Cardiac septum (tissue), 1 donor: ENCODE measurements around the gene PCNX2. TPM values are rescaled to one million over a fixed set of nuclear protein-coding genes. Genes with fewer than 3 reads are reported as not detected.
A peak's percentile ranks its signal among the peaks of the same experiment; 100 is the strongest.

Experiments
- DNase-seq: peaks from one replicate; pipeline ENCODE4 v3.0.0-alpha.2; 2020; ENCODE audit warnings: low spot score
- intact Hi-C: fragments of 100-400 bp; cut with DNase I; formaldehyde crosslinking; loops from one replicate; pipeline ENCODE4 v1.14.0; 2022
- total RNA-seq: library from RNA; stranded (reverse); fragmentation: NEBNext Ultra II Directional; extraction: Animal tissue kit (Norgen Biotek cat#: 25700); gene quantifications from one replicate; pipeline ENCODE4 v1.2.1, GENCODE V29; 2021
- donor health status: DM: no; HTN: no; CAD: no.

The PCNX2 gene
- total RNA-seq, 1 donor from 2014 or later: 4.2 TPM

DNA sequence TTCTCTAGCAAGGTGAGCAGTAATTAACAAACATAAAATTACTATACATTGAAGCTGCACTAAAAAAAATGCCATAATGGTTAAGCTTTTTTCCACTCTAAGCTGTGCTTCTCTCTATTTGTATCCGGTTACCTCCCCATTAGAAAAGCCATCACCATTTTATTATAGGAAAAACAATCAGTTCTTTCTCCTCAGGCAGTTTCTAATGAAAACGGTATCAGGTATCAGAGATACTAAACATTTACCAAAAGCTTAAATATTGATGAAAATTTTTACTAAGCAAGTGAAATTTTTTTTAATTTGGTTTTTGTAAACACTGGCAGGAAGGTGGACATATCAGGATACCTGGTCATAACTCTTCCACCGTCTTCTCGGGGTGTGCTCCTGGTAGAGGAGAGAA lies 330.9 kb downstream of the PCNX2 start:
- intact Hi-C loops: no loop called here
- DNase-seq: no peak

DNA sequence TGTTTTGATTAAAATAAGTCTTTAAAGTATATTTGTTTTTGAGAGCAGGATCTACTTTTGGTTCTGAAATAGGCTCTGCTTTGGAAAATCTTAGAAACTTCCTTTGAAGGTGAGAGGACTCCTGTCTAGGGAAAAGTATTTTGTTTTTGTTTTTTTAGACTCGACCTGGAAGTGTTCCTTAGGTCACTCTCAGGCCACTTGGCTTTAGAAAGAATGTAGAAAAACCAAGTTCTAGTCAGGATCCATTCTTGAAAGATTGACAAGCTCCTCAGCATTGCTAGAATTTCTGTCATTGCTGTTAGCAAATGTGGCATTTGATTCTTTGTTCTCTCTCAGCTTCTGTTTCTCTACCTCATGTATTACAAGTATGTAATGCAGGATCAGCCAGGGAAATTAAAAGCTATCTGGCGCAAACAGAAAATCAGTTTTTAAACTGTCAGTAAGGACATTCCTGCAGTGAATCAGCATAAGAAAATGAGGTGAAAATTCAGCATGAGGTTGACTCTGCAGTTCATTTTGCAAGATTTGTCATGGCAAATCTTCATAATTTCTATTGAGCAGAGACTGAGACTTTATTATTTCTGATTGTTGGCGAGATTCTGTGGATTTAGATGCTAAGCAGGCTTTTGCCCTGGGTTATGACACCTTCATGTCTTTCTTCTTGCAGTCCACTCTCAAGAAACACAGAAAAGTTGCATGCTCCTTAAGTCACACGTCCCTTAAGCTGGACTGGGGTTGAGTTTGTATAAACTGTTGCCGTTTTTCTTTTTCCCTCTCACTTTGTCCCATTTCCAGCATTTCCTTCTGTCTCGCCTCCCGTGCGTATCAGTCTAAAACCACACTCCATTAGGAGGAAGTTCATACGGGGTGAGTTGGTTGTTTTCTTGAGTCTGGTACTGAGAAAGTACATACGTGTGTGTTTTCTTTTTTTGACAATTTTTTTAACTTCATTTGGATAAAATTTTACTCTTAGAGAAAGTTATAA lies 332.5 kb downstream of the PCNX2 start:
- intact Hi-C loops: no loop called here
- DNase-seq: no peak

DNA sequence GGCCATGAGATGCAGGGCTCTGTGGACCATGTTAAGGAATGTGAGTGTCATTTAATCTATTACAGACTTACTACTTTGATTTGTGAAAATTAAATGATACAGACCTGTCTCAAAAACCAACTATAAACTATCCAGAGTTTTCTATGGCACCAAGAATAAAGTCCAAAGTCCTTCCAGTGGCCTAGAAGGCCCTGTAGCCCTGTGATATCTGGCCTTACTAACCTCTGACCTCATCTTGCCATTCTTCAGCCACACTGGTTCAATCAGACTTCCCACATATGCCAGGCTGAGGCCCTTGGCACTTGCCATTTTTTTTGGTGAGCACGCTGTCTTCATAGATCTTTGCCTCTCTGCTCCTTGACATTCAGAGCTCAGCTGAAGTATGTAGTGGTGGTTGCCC lies 337.5 kb downstream of the PCNX2 start:
- DNase-seq: no peak
- intact Hi-C loops: no loop called here

DNA sequence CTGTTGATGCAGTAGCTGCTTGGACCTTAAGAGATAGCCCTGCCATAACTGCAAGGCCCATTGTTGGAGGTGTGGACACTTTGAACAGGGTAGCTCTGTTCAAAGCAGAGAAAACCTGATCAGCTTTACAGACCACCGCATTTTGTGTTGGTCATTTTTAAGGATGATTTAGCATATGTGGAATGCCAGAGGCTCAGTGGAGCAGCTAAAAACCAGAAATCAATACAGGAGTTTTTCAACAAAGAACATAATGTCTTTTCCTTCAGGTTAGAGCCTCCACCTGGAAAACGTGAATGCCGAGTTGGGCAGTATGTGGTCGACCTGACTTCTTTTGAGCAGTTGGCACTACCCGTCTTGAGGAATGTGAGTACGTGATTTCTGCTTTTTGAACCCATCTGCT lies 339.4 kb downstream of the PCNX2 start:
- DNase-seq: no peak
- intact Hi-C loops: no loop called here

DNA sequence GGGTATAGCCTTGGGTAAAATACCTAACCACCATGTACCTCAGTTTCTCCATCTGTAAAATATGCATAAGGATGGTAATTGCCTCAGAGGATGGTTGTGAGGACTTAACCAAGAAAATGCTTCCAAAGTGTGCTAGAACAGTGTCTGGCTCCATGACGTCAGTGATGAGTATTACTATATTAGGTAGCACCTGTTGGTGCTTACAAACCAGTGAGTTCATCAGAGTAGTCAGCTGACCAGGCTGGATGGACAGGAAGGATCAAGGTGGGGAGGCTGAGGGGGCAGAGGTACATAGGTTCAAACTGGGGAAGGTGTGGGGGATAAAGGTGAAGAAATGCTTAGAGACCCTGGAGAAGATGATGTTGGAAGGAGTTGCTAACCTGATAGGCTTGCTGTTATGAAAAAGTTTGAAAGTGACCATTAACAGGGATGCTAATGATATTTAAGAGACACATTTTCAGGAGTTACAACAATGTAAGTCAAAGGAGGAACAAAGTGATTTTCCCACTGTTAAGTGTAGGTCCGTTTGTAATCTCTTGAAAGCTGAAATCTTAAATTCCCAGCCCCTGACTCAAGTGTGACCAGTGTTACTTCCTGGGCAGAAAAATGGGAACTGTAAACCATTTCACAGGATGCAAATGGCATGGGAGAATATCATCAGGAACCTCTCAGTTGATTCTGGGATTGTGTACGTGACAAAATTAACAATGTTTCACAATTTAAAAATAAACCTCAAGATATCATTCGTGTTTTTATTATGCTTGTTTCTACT lies 340.7 kb downstream of the PCNX2 start:
- intact Hi-C loops: loop anchor here (5.0 kb wide), 2 partner anchors 147 to 322 kb away; partner anchors contain the start of genes MAP10 and SIPA1L2
- no peak for DNase-seq

DNA sequence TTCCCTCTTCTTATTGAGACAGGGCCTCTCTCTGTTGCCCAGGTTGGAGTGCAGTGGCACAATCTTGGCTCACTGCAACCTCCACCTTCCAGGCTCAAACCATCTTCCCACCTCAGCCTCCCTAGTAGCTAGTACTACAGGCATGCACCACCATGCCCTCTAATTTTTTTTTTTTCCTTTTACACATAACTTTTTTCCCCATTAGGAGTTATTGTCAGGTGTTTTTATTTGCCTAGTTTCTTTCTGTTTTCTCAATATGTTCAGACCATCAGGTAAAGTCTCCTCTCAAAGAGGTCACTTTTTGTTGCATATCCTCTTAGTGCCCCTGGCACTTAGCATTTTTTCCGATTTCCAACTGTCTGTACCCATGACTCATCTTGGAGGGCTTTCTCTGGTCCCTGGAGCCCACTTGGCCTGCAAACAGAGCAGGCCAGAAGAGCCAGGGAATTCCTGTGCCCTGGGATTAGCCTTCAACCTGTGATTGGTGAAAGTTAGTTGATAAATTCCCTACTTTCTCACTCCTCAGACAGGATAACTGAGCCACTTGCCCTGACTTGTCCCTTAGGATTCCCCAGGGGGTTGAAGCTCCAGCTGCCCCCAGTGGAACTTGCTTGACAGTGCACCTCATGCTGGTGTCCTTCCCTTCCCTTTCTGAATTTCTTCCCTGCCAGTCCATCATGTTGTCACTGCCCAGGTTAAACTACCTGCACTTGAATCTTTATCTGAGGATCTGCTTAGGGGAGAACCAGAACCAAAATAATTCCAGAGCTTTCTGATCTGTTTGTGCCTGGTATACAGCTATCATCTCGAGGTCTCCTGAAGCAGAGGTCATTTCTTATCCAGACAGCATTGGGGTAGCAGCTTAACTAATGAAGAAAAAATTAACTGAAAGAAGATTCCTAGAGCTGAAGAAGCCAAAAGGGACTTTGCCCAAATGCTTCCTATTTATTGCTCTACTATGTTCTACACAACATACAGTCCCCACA lies 342.7 kb downstream of the PCNX2 start:
- intact Hi-C loops: loop anchor here (5.0 kb wide), 2 partner anchors 146 to 321 kb away; partner anchors contain the start of genes MAP10 and SIPA1L2
- DNase-seq: no peak

DNA sequence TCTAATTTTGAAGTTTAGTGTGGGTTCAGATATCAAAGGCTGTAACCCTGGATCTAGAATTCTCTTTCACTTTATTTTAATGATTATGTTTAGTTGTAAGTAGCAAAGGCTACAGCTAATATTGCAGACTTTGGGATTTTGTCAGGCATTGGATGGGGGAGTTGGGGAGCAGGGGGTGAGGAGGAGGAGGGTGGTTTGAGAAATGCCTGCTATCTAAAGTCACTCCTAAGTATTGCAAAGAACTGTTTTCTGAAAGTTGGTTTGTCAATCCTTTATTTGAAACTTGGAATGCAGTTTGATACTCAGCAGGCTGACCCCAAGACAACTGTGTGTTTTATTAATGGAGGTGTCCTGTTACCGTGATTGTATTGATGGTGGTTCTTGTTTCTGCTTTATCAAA lies 343.9 kb downstream of the PCNX2 start:
- no peak for DNase-seq
- intact Hi-C loops: loop anchor here (5.0 kb wide), 2 partner anchors 144 to 319 kb away; partner anchors contain the start of genes MAP10 and SIPA1L2

DNA sequence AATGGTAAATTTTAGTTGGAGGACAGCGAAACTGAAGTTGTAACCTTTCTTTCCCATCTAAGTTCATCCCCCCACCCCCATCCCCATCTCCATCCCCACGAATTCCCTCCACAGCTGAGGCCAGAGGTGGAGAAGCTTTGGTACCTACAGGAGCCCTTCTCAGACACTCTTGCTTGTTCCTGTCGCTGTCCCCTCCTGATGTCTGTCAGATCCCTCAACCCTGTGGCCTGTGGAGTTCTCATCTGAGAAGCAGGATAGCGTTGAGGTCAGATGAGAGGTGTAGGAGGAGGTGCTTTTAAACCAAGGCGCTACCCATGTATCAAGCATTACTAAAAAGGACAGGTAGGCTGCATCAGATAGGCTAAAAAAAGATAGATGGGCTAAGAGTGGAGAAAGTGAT lies 344.3 kb downstream of the PCNX2 start:
- intact Hi-C loops: loop anchor here (5.0 kb wide), 2 partner anchors 144 to 319 kb away; partner anchors contain the start of genes MAP10 and SIPA1L2
- no peak for DNase-seq

DNA sequence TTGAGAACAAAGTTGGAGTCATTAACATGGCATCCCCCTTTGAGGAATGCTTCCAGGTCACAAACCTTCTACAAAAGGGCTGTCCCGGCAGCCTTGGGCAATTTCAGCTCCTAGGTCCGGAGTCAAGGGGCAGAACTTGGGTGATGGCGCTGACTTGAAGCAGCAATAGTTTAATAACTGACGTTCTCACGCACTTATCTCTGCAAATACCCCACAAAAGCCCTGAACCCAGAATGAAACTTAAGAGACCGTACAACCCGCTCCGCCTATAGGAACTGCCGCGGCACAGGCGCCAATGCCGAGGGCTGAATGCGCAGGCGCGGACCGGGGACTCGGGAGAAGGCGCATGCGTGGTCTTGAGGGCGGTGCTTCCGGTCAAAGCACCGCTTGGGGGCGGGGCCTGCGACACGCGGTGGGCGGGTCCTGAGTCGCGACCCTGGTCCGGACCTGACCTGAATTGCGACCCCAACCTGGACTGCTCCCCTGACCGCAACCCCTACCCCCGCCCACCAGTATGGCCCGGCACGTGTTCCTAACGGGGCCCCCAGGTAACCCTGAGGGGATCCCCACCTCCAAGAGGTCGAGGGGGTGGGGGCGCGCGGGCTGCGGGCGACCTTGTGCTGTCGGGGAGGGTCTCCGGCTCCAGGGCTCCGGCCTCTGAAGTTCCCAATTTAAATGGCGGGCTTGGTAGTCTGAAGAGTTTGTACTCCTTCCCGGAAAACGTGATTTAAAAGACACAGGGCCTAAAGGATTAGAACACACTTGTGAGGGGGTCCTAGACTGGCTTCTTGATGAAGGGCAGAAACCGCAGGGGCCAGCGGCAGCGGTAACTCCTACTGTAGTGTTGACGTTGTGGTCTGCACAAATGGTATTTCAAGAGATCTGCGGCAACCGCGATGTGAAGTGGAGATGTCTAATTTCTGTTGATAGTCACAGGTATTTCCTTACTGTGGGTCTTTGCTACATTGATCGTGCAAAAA lies 345.0 kb downstream of the PCNX2 start, which contains the start of gene NTPCR:
NTPCR (plus strand) TSS at position 415 of the 980 bp plus-strand sequence; CDS start at position 515, 100 bp downstream.
- intact Hi-C loops: loop anchor here (5.0 kb wide), 2 partner anchors 143 to 318 kb away; partner anchors contain the start of genes MAP10 and SIPA1L2

DNA sequence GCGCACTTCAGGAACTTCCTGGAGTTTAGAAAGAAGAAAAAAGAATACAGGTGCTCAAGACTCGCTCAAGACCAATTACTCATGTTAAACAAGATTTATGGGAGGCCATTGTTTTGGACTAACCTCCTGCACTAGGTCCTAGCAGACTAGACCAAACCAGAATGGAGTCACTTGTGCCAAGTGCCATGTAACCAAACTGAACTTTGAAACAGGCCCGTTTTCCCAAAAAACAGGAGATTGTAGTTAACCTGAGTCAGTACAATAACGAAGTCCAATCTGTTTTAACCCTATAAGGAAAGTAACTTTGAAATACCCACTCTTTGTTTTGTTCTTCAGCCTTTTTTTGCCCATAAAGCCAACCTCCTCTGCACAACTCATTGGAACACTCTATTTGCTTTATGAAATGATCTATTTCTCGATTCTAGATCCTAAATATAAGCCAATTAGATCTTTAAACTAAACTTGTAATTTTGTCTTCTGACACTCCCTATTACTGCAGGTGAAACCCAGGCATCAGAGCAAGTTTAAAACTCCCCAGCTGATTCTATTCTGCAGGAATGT lies 345.8 kb downstream of the PCNX2 start:
- intact Hi-C loops: loop anchor here (5.0 kb wide), 2 partner anchors 142 to 317 kb away; partner anchors contain the start of genes MAP10 and SIPA1L2
- DNase-seq: no peak

More for the DNA sequence above, 345.0 kb downstream of the PCNX2 start, which contains the start of gene NTPCR:
- DNase-seq: peak; percentile 97

DNA sequence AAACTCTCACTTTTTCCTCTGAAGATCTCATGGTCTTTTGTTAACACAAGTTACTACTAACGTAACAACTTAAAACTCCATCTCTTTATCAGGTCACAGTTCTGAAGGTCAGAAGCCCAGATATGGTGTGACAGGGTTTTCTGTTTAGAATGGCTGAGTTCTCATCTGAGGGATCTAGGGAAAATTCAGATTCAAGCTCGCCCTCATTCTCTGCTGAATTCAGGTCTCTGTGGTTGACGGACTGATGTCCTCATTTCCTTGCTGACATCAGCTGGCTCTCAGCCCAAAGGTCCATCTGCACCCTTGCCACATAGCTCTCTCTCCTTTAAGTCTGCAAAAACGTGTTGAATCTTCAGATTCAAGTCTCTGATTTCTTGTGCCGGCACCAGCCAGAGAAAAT lies 351.2 kb downstream of the PCNX2 start:
- DNase-seq: no peak
- intact Hi-C loops: no loop called here

DNA sequence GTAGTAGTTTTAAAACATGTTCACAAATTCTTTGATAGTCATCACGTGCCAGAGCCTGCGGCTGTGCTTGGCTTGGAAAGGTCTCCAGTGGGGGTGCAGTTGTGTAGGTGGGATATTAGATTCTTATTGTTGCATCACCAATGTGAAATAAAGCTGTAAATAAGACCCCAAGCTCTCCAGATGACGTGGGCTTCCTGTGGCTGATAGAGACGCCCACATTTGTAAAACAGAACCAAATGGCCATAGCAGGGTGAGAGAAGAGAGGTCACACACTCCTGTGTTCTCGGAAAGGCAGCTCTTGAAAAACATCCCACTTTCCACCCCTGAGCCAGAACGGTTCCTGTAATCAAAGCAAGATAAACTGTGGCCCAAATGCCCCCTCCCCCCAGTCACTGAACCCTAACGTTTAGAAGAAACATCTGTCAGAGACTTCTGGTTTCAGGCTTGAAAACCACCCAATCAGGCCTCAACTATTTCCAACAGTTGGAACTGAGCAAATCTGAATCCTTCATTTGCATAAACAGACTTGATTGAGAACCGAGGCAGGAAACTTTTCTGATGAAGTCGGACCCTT lies 351.8 kb downstream of the PCNX2 start:
- no peak for DNase-seq
- intact Hi-C loops: no loop called here

DNA sequence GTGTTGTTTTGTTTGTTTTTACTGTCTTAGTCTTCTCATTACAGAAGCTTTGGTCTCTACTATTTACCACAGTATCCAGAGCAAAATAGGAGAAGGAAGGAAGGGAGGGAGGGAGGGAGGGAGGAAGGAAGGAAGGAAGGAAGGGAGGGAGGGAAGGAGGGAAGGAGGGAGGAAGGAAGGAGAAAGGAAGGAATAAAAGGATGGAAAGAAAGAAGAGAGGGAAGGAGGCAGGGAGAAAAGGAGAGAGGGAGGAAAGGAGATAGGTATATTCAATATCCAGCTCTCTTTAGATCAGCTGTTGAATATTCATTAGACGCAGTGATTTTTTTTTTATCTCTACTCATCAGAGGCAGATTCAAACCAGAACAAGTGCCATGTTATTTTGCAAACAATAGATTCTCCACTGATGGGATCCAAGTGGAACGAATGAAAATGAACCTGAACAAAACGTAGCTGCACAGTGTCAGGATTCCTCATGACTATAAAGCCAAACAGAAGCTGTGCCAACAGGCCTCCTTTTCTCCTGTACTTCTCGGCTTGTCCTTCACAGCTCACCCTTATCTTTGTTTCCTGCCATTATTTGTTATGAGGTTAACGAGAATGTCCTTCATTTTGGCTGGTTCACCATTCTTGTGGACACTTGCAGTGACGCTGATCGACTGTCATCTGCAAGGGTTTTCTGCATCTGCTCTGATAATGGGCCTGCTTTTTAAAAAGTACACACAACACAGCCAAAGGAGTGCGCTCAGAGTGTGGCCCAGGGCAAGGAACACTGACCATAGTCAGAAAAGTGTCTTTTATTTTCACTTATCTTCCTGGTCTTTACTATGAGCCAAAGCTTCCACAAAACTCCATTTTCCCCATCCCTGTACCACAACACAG lies 352.9 kb downstream of the PCNX2 start:
- no peak for DNase-seq
- intact Hi-C loops: no loop called here

DNA sequence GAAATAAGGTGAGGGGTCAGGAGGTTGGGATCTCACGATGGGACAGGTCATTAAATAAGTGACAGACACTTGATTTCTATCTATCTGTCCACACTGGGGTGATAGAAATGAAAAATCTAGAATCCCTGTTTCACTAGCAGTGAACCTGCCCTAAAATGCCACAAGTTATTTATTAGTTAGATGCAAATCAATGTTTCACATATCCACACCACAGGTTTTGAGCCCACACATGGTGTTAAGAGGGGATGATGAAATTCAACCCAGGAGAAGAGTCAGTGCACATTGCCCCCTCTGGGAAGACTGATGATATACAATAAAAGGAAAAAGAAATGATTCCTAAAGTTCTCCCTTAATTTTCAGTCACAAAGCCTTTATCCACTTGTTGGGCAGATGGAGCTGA lies 355.3 kb downstream of the PCNX2 start:
- DNase-seq: no peak
- intact Hi-C loops: no loop called here

DNA sequence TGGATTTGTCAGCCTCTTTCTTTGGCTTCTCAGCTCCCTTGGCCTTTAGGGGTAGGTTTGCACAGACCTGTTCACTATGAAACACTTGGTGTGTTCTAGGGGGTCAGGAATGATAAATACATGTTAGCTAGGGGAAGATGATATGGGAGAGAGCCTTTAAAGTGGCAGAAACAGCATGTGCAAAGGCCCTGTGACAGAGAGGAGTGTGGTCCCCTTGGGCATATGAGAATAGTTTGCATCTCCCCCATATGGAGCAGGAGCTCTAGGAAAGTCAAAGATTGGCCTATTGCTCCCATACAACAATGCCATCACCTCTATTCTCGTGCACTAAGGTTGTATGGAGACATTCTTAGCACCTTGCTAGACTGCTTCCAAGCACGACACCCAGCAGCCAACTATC lies 355.8 kb downstream of the PCNX2 start:
- intact Hi-C loops: no loop called here
- DNase-seq: no peak

DNA sequence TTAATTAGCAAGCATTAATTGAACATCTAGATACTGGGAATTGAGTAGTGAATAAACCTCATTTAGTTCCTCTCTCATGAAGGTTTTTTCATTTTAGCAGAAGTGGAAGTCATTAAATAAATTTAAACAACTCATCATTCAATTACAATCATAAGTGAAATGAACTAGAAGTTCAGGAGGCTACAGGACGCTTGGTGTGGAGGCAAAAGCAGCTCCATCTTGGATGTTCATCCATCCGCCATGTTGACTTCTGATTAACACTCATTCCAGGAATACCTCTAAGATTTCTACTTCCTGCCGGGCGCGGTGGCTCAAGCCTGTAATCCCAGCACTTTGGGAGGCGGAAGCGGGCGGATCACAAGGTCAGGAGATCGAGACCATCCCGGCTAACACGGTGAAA lies 356.6 kb downstream of the PCNX2 start:
- intact Hi-C loops: no loop called here
- no peak for DNase-seq
